ENCODE measurements around the gene ARSA. TPM values are rescaled to one million over a fixed set of nuclear protein-coding genes. Genes with fewer than 3 reads are reported as not detected.

Gene ARSA
- total RNA-seq, 4 donors from 2014 or later = 19.5 to 40.0 (median 21.0) TPM

DNA sequence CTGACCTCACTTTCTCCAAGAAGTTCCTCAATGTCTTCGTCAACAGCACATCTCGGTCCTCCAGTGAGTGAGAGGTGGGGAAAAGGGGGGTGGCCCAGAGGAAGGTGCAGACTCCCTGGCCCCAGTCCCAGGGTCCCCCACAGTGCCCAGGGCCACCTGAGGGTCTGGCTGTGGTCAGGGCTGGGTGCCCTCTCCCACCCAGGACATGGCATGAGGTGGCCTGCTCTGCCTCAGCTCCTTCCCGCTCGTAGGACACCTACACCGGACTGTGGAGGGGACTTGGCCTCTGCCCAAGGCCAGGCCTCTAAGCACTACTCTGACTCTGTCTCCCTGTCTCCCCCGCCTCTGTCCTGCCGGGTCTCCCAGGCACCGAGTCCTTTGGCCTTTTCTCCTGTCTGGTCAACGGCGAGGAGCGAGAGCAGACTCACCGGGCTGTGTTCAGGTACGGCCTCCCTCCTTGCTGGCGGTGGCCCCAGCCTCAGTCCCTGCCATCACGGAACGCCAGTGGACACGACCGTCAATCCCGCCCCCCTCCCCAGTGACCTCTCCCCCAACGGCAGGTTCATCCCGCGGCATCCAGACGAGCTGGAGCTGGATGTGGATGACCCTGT lies 22.8 kb downstream of the ARSA start:
- no peak overlapping the region for H3K27ac ChIP-seq
- peaks cover 0 to 21% (median 0%) of the 10 kb centered on the region in 3 donors for H3K4me1 ChIP-seq
- no peaks in the 10 kb centered on the region for H3K9me3 ChIP-seq
- 93% methylated on average over 3 of the region's 23 CpGs; no CpG with 5 or more reads in 1 of the 2 donors for whole genome bisulfite sequencing, 2 donors (ENCODE audit: low coverage in 1 of 2)
- peaks cover 95% of the 10 kb centered on the region for H3K27me3 ChIP-seq
- peaks cover 0 to 6% of the 10 kb centered on the region in 2 donors for H3K36me3 ChIP-seq
- no peak overlapping the region for H3K4me3 ChIP-seq
- no peak for TF ChIP-seq POLR2AphosphoS5 (IDR thresholded peaks at IDR 0.05)
- no peak for TF ChIP-seq EP300 (IDR thresholded peaks at IDR 0.05)
- TF ChIP-seq POLR2A (IDR thresholded peaks at IDR 0.05) = no peak
- ATAC-seq = no peak

DNA sequence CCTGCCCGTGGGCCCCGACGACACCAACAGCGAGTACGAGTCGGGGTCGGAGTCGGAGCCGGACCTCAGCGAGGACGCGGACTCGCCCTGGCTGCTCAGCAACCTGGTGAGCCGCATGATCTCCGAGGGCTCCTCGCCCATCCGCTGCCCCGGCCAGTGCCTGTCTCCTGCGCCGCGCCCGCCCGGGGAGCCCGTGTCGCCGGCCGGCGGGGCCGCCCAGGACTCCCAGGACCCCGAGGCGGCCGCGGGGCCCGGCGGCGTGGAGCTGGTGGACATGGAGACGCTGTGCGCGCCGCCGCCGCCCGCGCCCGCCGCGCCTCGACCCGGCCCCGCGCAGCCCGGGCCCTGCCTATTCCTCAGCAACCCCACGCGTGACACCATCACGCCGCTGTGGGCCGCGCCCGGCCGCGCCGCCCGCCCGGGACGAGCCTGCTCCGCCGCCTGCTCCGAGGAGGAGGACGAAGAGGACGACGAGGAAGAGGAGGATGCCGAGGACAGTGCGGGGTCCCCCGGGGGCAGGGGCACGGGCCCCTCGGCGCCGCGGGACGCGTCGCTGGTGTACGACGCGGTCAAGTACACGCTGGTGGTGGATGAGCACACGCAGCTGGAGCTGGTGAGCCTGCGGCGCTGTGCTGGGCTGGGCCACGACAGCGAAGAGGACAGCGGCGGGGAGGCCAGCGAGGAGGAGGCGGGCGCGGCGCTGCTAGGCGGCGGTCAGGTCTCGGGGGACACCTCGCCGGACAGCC lies 23.5 kb downstream of the ARSA start:
- Histone ChIP-seq H3K27ac (no peak overlapping the region), H3K27me3 (peaks cover 95% of the 10 kb centered on the region), H3K4me3 (no peak overlapping the region), H3K9me3 (no peaks in the 10 kb centered on the region), H3K4me1 (peaks cover 0 to 26% (median 3%) of the 10 kb centered on the region in 3 donors), H3K36me3 (peaks cover 0 to 6% of the 10 kb centered on the region in 2 donors)
- ATAC-seq = no peak
- no peak for TF ChIP-seq EP300 (IDR thresholded peaks at IDR 0.05)
- no peak for TF ChIP-seq POLR2A (IDR thresholded peaks at IDR 0.05)
- TF ChIP-seq, protein P1, sequence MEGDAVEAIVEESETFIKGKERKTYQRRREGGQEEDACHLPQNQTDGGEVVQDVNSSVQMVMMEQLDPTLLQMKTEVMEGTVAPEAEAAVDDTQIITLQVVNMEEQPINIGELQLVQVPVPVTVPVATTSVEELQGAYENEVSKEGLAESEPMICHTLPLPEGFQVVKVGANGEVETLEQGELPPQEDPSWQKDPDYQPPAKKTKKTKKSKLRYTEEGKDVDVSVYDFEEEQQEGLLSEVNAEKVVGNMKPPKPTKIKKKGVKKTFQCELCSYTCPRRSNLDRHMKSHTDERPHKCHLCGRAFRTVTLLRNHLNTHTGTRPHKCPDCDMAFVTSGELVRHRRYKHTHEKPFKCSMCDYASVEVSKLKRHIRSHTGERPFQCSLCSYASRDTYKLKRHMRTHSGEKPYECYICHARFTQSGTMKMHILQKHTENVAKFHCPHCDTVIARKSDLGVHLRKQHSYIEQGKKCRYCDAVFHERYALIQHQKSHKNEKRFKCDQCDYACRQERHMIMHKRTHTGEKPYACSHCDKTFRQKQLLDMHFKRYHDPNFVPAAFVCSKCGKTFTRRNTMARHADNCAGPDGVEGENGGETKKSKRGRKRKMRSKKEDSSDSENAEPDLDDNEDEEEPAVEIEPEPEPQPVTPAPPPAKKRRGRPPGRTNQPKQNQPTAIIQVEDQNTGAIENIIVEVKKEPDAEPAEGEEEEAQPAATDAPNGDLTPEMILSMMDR (IDR thresholded peaks at IDR 0.05) = no peak
- 46% methylated on average over 4 of the region's 103 CpGs; no CpG with 5 or more reads in 1 of the 2 donors for WGBS, 2 donors (ENCODE audit: low coverage in 1 of 2)

DNA sequence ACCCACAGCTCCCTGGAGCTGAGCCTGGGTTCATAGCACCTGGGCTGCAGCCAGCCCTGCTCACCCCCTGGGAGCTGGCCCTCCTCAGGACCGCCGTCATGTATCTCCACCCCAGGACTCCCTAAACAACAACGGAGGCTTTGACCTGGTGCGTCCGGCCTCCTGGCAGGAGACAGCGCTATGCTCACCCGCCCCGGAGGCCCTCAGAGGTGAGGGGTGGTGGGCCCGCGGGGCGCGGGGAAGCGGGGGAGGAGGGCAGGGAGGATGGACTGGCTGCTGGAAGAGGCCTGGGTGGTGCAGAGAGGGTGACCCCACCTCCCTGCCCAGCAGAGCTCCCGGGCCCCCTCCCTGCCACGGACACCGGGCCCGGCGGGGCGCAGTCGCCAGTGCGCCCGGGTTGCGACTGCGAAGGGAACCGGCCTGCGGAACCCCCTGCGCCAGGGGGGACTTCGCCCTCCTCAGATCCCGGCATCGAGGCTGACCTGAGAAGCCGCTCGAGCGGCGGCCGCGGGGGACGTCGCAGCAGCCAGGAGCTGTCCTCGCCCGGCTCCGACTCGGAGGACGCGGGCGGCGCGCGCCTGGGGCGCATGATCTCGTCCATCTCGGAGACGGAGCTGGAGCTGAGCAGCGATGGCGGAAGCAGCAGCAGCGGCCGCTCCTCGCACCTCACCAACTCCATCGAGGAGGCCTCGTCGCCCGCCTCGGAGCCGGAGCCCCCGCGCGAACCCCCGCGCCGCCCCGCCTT lies 24.3 kb downstream of the ARSA start:
- peaks cover 0 to 26% (median 3%) of the 10 kb centered on the region in 3 donors for H3K4me1 ChIP-seq
- no peak for TF ChIP-seq EP300 (IDR thresholded peaks at IDR 0.05)
- no peak for TF ChIP-seq POLR2A (IDR thresholded peaks at IDR 0.05)
- TF ChIP-seq, protein P1 (IDR thresholded peaks at IDR 0.05) = no peak
- TF ChIP-seq POLR2AphosphoS5 (IDR thresholded peaks at IDR 0.05) = no peak
- no peak for ATAC-seq
- peaks cover 99% of the 10 kb centered on the region for H3K27me3 ChIP-seq
- peaks cover 0 to 6% of the 10 kb centered on the region in 2 donors for H3K36me3 ChIP-seq
- H3K27ac ChIP-seq = no peak overlapping the region
- H3K4me3 ChIP-seq = no peak overlapping the region
- H3K9me3 ChIP-seq = no peaks in the 10 kb centered on the region
- no CpG with 5 or more reads among the region's 70 CpGs for WGBS, 2 donors (ENCODE audit: low coverage in 1 of 2)

GRCh38 chr22:50602338-50602700 lies 25.6 kb downstream of the ARSA start:
- TF ChIP-seq, protein P1 (IDR thresholded peaks at IDR 0.05) = no peak
- TF ChIP-seq POLR2AphosphoS5 (IDR thresholded peaks at IDR 0.05) = no peak
- no peak for TF ChIP-seq EP300 (IDR thresholded peaks at IDR 0.05)
- no peak for TF ChIP-seq POLR2A (IDR thresholded peaks at IDR 0.05)
- no peaks in the 10 kb centered on the region for H3K9me3 ChIP-seq
- H3K4me1 ChIP-seq = peaks cover 0 to 26% (median 3%) of the 10 kb centered on the region in 3 donors
- H3K4me3 ChIP-seq = no peak overlapping the region
- peaks cover 0 to 8% of the 10 kb centered on the region in 2 donors for H3K36me3 ChIP-seq
- 71% methylated on average over 1 of the region's 2 CpGs; no CpG with 5 or more reads in 1 of the 2 donors for WGBS, 2 donors (ENCODE audit: low coverage in 1 of 2)
- ATAC-seq = no peak
- no peak overlapping the region for H3K27ac ChIP-seq
- peaks cover 98% of the 10 kb centered on the region for H3K27me3 ChIP-seq

DNA sequence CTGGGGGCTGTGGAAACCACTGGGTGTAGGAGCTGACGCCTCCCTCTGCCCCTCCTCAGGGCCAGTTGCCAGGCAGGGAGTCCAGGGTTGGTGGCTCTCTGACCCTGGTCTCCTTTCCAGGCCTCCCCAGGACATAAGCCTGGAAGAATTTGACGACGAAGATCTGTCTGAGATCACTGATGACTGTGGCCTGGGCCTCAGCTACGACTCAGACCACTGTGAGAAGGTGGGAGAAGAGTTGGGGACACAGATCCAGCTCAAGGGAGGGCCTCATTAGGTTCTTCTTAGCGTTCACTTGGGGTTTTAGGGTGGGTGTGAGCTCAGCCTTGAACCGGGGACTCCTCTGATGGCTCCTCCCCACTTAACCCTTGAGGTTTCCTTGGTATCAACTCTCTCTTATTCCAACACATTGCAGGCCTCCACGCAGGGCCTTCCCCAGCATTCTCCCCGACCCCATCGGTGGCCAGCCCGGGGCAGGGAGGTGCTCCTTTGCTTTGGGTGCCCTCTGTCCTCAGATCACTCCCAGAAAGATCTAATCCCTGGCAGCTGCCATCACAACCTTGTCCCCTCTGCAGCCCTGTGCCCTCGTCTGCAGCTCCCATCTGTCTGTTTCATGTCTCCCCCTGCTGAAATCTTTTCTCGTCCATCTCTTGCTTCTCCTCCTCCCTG lies 26.1 kb downstream of the ARSA start:
- H3K4me3 ChIP-seq = peak overlapping the region in 1 of 2 donors; percentile 57
- 46 to 55% methylated on average over 6 to 7 of the region's 12 CpGs for WGBS, 2 donors (ENCODE audit: low coverage in 1 of 2)
- H3K4me1 ChIP-seq = peaks cover 0 to 26% (median 3%) of the 10 kb centered on the region in 3 donors
- ATAC-seq = no peak
- no peak overlapping the region for H3K27ac ChIP-seq
- peaks cover 93% of the 10 kb centered on the region for H3K27me3 ChIP-seq
- H3K9me3 ChIP-seq = no peaks in the 10 kb centered on the region
- TF ChIP-seq EP300 (IDR thresholded peaks at IDR 0.05) = no peak
- TF ChIP-seq POLR2AphosphoS5 (IDR thresholded peaks at IDR 0.05) = no peak
- TF ChIP-seq, protein P1 (IDR thresholded peaks at IDR 0.05) = no peak
- TF ChIP-seq POLR2A (IDR thresholded peaks at IDR 0.05) = no peak
- peaks cover 0 to 13% of the 10 kb centered on the region in 2 donors for H3K36me3 ChIP-seq

Measured in gastroesophageal sphincter (tissue), 4 donors.